ENCODE data around the gene ADAMTS13.

GRCh38 chr9:133377721-133378216 is 44.4 kb upstream of the ADAMTS13 start:
- TF ChIP-seq EZH2 (IDR thresholded peaks at IDR 0.05) (no peak), CTCF (IDR thresholded peaks at IDR 0.05) (no peak)
